RPMI7951 (cell line): Measurements from ENCODE around the gene ALDOB. TPM values are rescaled to one million over a fixed set of nuclear protein-coding genes. Genes with fewer than 3 reads are reported as not detected.
"Not testable (repeated sequence)": the region's sequence is repeated elsewhere in the genome, so short reads cannot be mapped to it uniquely, and the experiment has no call there.

Source experiments
- DNase-seq: peaks from one replicate; pipeline ENCODE4 v3.0.0-alpha.2; 2012; ENCODE audit warnings: low read depth
- total RNA-seq: library from RNA; depleted of rRNA; stranded (reverse); fragments of >200 nt; shearing (Covaris generic); gene quantifications from 2 replicates; pipeline ENCODE4 v1.2.3, GENCODE V29; 2014; rRNA removed

The ALDOB gene
- total RNA-seq, 1 experiment from 2014 or later, result not detected

DNA sequence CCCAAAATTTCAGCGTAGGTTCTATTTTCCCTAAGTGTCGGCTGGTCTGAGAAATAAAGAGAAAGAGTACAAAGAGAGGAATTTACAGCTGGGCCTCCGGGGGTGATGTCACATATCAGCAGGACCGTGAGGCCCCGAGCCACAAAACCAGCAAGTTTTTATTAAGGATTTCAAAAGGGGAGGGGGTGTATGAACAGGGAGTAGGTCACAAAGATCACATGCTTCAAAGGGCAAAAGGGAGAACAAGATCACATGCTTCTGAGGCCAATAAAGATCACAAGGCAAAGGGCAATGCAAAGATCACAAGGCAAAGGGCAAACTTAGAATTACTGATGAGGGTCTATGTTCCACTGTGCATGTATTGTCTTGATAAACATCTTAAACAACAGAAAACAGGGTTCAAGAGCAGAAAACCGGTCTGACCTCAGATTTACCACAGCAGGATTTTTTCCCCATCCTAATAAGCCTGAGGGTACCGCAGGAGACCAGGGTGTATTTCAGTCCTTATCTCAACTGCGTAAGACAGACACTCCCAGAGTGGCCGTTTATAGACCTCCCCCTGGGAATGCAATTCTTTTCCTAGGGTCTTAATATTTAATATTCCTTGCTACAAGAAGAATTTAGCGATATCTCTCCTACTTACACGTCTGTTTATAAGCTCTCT is 50.6 kb downstream of the ALDOB start, which contains the start of gene BAAT:
Gene BAAT (minus strand): TSS at position 134 of the 664 bp plus-strand sequence. CDS start 13,602 bp downstream, outside the sequence.
- DNase-seq, result not testable (repeated sequence)

DNA sequence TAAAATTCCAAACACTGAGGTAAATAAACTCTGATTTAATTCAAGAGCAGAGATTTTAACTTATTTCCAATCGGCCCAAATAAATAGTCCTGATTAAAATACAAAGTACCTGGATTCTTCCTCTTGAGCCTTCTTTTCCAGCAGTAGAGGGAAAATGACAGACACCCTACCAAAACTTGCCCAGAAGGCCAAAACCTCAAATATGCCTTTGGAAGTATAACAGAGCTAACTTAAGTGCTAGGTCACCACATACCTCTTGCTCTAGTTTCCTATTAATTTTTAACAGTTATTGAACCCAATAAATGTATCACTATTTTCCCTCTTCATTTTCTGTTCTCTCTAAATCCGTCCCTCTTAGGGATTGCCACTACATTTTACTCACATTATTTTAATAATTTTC is 52.2 kb downstream of the ALDOB start:
- no peak for DNase-seq

DNA sequence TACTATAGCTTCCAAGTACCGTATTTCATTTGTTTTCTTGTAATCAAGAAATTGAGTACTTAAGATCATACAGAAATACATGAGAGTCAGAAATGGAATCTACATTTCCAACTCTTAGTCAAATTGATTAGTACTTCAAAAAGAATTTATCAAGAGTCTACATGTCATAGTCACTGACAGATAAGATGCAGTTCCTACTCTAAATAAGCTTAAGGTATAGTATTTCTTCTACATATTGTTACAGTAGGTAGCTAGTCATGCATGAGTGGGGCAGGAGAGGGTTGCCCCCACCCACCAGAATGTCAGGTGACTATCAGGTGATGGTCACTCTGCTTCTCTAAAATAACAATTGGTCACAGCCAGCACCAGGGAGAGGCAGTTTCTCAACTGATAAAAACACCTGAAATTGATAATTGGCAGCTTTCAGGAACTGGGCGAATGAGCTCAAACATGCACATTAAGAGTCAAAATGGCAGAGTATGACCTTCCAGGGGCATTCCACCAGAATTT is 53.7 kb downstream of the ALDOB start:
- no peak for DNase-seq

DNA sequence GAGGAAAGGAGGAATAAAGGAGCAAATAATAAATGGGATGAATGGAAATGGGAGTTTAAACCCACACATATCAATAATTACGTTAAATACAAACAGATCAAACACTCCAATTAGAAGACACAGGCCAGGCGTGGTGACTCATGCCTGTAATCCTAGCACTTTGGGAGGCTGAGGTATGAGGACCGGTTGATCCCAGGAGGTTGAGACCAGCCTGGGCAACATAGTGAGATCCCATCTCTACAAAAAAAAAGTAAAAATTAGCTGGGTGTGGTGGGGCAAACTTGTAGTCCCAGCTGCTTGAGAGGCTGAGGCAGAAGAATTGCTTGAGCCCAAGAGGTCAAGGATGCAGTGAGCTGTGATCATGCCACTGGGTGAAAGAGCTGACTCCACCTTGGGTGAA is 54.5 kb downstream of the ALDOB start:
- no peak for DNase-seq

DNA sequence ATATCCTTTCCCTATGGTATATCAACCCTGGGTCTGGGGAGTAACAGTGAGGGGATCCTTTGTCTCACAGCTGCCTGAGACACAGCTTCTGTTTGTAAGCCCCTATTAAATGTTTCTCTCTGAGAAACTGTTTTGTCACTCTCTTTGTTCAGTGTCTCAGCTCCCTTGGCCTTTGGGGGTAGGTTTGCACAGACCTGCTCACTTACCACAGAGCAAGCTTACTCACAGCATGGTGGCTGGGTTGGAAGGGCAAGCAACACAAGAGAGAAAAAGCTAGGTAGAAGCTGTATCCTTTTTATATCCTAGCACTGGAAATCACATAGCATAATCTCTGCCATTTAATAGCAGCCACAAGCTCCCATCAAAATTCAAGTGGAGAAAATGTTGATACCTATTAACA is 55.3 kb downstream of the ALDOB start:
- DNase-seq, result no peak

- DNase-seq, result peak; percentile 70
These were observed 59.3 kb downstream of the ALDOB start for GRCh38 chr9:101376111-101376848.

GRCh38 chr9:101375546-101375945 is 60.0 kb downstream of the ALDOB start:
- DNase-seq, result peak; percentile 75

- no peak for DNase-seq
These were observed 63.1 kb downstream of the ALDOB start for GRCh38 chr9:101372327-101373118.

GRCh38 chr9:101371813-101372212 is 63.8 kb downstream of the ALDOB start:
- no peak for DNase-seq

Other genes with a start within 250 kb of the ALDOB start
- gene BAAT, start 50.8 kb downstream of the ALDOB start, total RNA-seq, result not detected in 2 replicates
- 30.8 and 37.2 TPM in 2 replicates for gene MRPL50, start 37.2 kb downstream of the ALDOB start, total RNA-seq
- 11.2 and 15.5 TPM in 2 replicates for gene ZNF189, start 36.9 kb downstream of the ALDOB start, total RNA-seq
- gene RNF20, start 98.1 kb upstream of the ALDOB start, total RNA-seq, result 28.3 and 29.2 TPM in 2 replicates
- gene PPP3R2, start 159.2 kb upstream of the ALDOB start, total RNA-seq, result not detected in 2 replicates